DMS53 (cell line): ENCODE measurements around the gene HIVEP1.
A peak's percentile ranks its signal among the peaks of the same experiment; 100 is the strongest.

ENCODE experiments used
- DNase-seq: peaks from one replicate; lab custom pipeline; 2025; lab: John Stamatoyannopoulos, UW

Gene HIVEP1

DNA sequence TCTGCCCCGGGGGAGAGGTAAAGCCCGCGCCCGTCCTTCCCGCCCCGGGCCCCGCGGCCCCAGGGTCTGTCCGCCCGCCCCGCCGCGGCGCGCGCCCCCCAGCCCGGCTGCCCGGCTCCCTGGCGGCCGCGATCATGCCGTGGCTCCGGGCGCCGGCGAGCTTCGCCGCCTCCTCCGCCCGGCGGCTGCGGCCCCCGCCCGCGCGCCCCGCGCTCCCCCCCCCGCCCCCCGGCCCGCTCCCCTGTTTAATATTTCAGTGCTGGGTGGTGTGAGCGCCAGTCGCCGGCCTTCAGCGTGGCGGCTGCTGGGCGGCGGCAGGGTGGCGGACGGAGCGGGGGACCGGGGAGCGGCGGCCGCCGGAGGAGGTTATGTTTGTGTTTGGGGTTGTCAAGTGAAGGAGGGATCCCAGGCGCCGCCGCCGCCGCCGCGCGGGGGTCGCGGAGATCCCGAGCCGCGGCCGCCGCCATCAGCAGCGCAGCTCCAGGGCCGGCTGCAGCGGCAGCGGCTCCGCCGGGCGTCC lies at the start of gene HIVEP1:
Gene HIVEP1, plus strand, starts transcription at position 275 of the 520 bp plus-strand sequence. CDS start 3,317 bp downstream, outside the sequence.
- DNase-seq, result peak; percentile 67

DNA sequence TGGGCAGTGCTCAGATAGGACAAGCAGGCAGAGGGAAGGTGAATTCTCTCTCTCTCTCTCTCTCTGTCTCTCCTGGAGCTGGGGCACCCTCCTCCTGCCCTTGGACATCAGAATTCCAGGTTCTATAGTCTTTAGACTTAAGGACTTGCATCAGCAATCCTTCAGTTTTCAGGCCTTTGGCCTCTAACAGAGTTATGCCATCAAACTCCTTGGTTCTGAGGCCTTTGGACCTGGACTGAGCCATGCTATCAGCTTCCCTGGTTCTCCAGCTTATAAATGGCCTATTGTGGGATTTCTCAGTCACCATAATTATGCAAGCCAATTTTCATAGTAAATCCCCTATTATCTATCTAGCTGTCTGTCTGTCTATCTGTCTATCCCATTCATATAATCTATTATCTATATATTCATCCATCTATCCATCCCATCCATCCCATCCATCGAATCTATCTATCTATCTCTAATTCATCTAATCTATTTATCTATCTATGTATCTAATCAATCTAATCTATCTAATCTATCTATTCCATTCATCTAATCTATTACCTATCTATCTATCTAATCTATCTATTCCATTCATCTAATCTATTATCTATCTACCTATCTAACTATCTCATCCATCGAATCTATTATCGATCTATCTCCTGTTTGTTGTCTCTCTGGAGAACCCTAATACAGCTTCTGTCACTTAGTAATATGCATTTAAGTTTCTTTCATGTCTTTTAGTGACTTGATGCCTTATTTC lies 48.2 kb upstream of the HIVEP1 start:
- DNase-seq, result no peak

DNA sequence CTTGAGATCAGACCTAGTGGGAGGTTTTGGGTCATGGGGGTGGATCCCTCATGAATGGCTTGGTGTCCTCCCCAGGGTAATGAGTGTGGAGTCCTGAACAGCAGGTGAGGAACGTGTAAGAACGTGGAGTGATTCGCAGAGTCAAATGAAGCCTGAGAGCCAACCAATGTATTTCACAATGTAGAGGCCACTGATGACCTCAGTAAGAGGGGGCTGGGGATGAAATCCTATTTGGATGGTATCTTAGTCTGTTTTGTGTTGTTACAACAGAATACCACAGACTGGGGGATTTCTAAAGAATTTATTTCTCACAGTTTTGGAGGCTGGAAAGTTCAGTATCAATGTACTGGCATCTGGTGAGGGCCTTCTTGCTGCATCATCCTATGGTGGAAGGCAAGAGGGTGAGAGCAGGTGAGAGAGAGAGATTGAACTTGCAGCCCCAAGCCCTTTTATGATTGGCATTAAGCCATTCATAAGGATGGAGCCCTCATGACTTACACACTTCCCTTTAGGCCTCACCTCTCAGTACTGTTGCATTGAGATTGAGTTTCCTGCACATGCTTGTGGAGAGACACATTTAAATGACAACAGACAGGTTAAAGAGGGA lies 47.3 kb upstream of the HIVEP1 start:
- no peak for DNase-seq

- no peak for DNase-seq
These were observed 46.6 kb upstream of the HIVEP1 start for GRCh38 chr6:11965499-11965898.

DNA sequence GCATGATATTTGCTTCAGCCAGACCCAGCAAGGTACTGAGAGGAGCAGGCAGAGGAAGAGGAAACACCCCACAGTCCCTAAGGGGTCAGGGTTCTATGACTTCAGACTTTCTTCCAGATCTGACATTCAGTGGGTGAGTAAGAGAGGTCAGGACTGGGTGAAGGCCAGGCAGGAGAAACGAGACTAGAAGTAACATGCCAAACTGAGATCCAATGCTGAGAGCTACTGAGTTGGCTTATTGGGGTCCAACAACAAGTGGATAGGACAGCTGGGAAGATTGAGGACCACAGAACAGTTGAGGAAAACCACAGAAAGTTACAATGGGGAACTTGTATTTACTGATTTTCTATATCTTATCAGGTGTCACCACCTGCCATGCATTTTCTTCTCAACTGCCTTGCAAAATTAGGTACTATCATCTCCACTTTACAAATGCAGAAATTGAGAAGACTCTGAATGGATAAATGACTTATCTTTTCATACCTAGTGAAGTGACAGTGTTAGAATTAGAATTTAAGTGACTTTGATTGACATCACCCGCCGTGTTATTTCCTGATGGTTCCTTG lies 43.8 kb upstream of the HIVEP1 start:
- DNase-seq, result no peak

- DNase-seq, result no peak
These were observed 43.0 kb upstream of the HIVEP1 start for GRCh38 chr6:11969092-11969491.

DNA sequence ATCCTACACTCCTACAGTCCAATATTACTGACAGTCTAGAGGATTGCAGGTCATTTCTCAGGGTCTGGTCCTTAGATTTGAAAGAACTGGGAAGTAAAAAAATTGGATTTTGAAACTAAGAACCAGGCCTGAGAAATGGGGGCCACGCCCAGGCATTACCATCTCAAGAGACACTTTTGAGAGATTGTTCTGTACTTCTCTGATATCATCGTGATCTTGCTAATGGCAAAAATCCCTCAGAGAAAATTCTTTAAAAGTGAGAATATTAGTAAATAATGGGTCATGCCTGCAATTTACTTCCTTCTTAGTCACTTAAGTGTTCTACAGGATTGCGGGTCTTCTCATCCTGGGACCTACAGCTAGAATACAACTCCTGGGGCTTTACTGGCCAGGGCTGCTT lies 42.0 kb upstream of the HIVEP1 start:
- no peak for DNase-seq

GRCh38 chr6:11971154-11971553 lies 41.0 kb upstream of the HIVEP1 start:
- DNase-seq, result no peak

GRCh38 chr6:11972270-11972669 lies 39.8 kb upstream of the HIVEP1 start:
- DNase-seq, result no peak

- peak; percentile 16 for DNase-seq
These were observed 39.3 kb upstream of the HIVEP1 start for GRCh38 chr6:11972806-11973205.

GRCh38 chr6:11973238-11973637 lies 38.9 kb upstream of the HIVEP1 start:
- DNase-seq, result no peak

DNA sequence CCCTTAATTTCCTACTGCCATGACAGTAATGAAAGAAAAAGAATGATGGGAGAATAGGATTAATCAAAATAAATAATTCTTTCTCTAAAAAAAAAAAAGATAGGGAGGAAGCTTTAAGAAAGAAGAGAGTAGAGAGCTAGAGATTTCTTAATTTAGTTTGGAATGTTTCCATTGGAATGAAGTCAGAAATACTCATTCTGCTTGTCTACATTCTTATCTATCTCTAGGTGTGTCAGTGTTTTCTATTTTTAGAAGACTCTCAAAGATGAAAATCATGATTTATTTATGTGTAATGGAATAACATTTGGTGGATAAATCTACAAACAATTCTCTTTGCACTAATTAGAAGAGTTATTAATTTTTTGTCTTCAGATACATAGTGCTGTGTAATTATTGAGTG lies 38.0 kb upstream of the HIVEP1 start:
- DNase-seq, result no peak

GRCh38 chr6:11975353-11975977 lies 36.6 kb upstream of the HIVEP1 start:
- no peak for DNase-seq

DNA sequence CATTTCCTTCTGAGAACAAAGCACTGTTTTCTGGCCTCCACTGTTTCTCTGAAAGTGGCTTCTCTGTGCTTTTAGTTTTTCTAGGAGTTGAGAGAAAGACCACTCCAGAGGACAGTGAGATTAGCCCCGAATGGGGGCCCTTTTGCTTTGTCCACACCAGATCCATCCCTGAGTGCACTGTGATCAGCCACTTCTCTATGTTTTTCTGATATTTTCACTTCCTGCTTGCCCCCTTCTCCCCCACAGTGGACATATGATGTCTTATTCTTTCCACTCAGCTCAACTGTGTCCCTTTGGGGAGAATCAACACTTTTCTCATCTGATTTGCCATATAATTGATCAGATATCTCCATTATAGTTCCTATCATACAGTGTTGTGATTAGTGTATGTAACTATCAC lies 35.6 kb upstream of the HIVEP1 start:
- no peak for DNase-seq

- DNase-seq, result no peak
These were observed 34.9 kb upstream of the HIVEP1 start for GRCh38 chr6:11977193-11977592.

DNA sequence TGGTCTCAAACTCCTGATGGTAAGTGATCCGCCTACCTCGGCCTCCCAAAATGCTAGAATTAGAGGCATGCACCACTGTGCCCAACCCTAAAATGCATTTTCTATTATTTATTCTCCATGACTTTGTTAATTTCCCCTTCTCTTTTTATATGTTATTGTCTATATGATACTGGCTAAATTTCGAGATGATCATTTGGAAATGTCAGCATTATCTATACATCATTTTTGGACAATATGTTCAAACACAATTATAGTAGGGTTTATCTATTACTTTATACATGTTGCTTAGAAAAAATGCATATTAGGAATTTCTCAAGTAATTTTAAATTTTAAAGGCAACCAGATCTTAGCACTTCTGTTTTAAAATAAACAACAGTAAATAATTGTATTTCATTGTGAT lies 34.4 kb upstream of the HIVEP1 start:
- DNase-seq, result no peak

- no peak for DNase-seq
These were observed 33.7 kb upstream of the HIVEP1 start for GRCh38 chr6:11978169-11978987.

DNA sequence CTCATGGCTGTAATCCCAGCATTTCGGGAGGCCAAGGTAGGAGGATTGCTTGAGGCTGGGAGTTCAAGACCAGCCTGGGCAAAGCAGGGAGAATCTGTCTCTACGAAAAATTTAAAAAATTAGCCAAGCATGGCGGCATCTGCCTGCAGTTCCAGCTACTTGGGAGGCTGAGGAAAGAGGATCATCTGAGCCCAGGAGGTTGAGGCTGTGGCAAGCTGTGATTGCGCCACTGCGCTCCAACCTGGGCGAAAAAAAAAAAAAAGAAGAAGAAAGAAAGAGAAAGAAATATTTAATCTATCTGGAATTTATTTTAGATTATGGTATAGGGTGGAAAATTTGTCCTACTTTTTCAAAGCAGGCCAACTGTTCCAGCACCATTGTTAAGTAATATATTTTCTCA lies 32.2 kb upstream of the HIVEP1 start:
- no peak for DNase-seq

GRCh38 chr6:11983306-11983705 lies 28.8 kb upstream of the HIVEP1 start:
- DNase-seq, result no peak

DNA sequence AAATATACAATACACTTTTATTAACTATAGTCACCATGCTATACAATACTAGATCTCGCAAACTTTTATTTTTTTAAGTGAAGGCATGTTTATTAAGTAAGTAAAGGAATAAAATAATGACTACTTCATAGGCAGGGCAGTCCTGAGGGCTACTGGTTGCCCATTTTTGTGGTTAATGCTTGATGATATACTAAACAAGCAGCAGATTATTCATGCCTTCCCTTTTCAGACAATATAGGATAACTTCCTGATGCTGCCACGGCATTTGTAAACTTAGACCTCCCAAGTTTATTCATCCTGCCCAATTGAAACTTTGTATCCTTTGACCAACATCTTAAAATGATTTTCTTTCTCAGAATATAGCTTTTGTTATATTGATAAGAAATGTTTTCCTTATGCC lies 24.7 kb upstream of the HIVEP1 start:
- no peak for DNase-seq

- no peak for DNase-seq
These were observed 22.7 kb upstream of the HIVEP1 start for GRCh38 chr6:11989386-11989785.

- DNase-seq, result no peak
These were observed 20.0 kb upstream of the HIVEP1 start for GRCh38 chr6:11992086-11992485.
